GM21447 (cell line): ENCODE data around the gene CBX3.
"Not testable (repeated sequence)": the region's sequence is repeated elsewhere in the genome, so short reads cannot be mapped to it uniquely, and the experiment has no call there.

Source experiments
- ATAC-seq: cut with Tn5 transposase; IDR thresholded peaks from one replicate; pipeline ENCODE4 v1.9.1; 2021; ENCODE audit not compliant: unreplicated experiment

CBX3 gene

DNA sequence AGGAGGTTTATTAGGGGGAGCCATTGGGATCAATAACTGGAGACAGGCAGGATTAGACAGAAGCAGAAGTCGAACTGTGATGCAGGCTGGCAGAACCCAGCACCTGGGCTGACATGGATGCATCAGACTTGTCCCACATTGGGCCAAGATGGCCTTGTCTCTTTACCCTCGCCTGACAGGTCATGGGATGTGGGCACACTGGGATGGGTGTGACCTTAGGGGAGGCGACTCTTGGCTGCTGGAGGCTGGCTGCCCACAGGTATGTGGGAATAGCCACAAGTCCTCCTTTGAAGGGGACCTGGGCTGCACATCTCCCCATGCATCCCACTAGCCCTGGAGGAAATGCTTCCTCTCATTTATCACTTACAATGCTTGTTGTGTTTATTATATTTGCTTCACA is 32.3 kb upstream of the CBX3 start:
- no peak for ATAC-seq

DNA sequence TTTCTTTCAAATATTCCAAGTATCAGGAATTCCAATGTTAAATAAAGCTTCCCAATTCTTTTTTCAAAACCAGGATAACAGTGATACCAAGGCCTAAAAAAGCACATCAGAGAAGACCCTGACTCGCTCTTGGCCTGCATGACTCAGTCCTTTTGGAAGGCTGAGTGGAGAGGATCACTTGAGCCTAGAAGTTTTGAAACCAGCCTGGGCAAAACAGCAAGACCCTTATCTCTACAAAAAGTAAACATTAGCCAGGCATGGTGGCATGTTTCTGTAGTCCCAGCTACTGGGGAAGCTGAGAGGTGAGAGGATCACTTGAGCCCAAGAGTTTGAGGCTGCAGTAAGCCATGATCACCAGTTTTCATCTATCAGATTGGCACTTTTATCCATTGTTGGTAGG is 30.9 kb upstream of the CBX3 start:
- ATAC-seq, result no peak

DNA sequence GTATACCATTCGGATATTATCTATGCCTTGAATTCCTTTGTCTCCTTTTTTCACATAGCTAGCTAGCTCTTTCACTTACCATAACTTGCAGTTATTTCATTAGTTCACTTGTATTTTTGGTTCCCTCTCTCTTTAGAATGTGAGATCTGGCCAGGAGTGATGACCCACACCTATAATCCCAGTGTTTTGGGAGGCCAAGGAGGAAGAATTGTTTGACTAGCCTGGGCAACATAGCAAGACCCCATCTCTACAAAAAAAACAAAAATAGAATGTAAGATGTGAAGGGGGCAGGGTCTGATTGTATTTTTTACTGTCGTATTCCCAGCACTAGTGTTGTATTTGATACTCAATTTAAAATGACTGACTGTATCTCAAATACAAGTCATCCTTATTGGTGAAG is 29.9 kb upstream of the CBX3 start:
- ATAC-seq, result no peak

DNA sequence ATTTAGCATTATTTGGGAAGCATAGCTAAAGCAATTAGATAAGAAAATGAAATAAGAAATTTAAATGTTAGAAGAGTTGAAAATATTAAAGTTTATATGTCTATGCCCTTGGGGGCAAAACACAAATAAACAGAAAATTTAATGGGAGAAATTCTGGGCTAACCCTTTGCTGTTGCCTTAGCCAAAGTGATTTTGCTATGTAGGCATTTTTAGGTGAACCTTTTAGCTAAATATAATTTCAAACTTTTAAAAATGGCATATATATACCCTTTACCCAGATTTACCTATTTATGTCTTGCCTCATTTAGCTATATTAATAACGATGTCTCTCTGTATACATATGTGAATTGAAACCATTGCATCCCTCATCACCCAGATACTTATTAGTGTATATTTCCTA is 29.5 kb upstream of the CBX3 start:
- no peak for ATAC-seq

DNA sequence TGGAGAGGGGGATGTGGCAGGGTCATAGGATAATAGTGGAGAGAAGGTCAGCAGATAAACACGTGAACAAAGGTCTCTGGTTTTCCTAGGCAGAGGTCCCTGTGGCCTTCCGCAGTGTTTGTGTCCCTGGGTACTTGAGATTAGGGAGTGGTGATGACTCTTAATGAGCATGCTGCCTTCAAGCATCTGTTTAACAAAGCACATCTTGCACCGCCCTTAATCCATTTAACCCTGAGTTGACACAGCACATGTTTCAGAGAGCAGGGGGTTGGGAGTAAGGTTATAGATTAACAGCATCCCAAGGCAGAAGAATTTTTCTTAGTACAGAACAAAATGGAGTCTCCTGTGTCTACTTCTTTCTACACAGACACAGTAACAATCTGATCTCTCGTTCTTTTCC is 25.6 kb upstream of the CBX3 start:
- ATAC-seq, result not testable (repeated sequence)

DNA sequence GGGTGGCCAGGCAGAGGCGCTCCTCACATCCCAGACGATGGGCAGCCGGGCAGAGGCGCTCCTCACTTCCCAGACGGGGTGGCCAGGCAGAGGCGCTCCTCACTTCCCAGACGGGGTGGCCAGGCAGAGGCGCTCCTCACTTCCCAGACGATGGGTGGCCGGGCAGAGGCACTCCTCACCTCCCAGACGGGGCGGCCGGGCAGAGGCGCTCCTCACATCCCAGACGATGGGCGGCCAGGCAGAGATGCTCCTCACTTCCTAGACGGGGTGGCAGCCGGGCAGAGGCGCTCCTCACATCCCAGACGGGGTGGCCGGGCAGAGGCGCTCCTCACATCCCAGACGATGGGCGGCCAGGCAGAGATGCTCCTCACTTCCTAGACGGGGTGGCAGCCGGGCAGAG is 24.8 kb upstream of the CBX3 start:
- not testable (repeated sequence) for ATAC-seq

DNA sequence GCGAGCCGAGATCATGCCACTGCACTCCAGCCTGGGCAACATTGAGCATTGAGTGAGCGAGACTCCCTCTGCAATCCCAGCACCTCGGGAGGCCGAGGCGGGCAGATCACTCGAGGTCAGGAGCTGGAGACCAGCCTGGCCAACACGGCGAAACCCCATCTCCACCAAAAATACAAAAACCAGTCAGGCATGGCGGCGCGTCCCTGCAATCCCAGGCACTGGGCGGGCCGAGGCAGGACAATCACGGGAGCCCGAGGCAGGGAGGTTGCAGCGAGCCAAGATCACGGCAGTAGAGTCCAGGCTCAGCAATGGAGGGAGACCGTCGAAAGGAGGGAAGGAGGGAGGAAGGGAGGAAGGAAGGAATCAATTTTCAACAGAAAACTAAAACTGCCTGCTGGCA is 24.3 kb upstream of the CBX3 start:
- not testable (repeated sequence) for ATAC-seq

DNA sequence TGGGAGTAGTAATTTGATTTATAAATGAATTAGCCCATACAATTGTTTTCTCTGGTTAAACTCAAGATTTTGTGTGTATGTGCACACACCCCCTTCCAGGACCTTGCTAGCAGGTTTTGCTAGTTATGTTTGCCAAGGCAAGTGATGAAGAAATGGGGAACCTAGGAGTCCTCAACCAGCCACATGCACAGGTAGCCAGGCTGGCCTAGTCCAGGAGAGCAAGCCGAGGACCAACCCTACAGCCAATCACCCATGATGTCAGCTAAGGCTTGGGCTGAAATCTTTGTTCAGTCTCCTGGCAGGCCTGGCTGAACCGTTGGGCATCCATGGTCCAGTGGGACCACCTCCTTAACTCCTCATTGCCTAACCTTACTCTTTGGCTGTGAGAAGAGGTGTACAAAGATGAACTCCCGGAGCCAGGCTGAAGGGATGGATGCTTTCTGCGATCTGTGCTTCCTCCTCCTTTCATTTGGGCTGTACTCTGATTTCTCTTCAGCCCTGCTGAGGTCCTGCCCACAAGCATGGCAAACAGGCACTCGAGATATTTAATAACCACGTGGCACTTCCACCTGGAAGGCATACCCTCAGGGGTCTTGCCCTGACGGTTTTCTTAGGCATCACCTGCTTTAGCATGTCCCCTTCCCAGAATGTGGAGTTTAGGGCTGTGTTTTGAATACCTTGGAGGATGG is 23.1 kb upstream of the CBX3 start:
- no peak for ATAC-seq

DNA sequence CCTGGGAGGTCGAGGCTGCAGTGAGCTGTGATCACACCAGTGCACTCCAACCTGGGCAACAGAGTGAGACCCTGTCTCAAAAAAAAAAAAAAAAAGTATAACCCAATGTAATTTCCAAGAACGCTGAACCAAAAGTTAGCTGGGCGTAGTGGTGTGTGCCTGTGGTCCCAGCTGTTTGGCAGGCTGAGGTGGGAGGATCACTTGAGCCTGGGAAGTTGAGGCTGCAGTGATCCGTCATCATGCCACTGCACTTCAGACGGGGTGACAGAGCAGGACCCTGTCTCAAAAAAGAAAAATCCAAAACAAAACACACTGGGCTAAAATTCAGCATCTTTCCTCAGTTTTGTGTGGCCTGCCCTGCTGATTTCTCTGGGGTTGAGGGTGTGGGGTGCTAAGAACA is 22.1 kb upstream of the CBX3 start:
- ATAC-seq, result no peak

DNA sequence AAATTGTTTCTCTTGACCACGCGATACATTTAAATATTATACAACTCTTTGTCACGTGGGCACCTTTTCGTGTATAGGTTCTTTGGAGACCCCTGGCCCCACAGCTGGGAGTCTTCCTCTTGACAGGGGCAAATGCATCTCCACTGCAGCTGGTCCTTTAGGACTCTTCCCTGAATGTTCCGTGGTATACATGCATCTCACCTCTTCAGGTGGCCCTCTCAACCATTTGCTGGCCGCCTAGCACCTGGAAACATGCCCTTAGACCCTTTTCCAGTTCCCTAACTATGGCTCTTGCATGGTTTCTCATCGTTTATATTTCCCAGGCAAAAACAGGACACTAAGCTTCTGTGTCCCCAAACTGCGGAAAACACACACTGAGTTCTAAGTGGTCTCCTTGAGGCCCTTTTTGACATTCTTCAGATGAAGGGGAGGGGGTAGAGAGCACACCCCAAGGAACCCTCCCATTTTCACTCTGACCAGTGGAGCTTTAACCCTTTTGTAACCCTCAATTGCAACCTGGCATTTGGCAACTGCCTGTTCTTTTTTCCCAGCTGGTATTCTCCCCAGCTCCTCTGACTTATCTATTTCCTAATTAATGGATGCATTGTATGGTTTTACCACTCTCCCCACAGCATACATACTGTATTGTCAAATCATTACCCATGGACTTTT is 21.6 kb upstream of the CBX3 start:
- no peak for ATAC-seq

DNA sequence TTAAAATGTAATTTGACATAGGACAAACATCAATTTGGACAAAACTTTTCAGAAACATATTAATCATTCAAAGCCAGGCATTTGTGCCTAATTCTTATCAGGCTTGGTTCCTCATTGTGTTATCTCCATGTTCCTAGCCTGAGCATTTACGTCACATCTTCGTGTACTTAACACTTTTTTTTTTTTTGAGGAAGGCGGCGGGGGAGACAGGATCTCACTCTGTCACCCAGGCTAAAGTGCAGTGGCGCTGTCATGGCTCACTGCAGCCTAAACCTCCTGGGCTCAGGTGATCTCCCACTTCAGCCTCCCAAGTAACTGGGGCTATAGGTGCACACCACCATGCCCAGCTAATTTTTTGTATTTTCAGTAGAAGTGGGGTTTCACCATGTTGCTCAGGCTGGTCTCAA is 20.8 kb upstream of the CBX3 start:
- no peak for ATAC-seq

DNA sequence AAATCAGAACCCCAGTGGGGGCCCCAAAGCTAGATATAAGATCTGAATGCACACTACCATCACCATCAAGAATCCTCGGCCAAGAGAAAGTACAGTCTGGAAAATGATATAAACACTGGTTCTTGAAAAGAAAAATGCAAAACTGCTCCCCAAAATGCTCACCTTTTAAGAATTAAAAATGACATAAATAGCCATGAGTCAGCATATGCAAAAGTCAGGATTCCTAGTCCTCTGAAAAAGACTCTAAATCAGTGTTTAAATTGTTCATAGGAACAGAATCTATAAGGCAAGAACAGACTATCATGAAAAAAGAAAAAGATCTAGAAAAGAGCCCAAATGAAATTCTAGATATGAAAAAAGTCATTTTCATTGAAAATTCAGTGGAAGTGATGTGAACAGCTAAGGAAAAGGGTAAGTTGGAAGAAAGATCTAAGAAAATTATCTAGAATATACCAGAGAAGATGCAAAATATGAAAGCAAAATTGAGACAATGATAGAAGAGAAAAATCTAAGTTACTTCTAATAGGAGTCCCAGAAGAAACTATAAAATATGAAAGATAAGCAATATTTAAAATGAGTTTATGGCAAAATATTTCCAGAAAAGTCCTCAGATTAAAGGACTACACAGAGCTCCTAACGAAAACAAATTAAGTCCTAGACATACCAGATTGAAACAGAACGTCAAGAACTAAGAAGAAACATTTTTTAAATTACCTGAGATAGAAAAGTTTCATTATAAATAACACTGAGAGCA is 19.9 kb upstream of the CBX3 start:
- ATAC-seq, result no peak

DNA sequence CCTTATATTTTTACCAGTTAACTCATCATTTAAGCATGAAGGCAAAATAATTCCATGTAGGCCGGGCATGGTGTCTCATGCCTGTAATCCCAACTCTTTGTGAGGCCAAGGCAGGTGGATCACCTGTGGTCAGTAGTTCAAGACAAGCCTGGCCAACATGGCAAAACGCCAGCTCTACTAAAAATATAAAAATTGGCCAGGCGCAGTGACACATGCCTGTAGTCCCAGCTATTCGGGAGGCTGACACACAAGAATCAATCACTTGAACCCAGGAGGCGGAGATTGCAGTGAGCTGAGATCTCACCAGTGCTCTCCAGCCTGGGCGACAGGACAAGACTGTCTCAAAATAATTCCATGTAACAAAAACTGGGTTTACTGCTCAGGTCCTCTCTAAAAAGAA is 19.3 kb upstream of the CBX3 start:
- no peak for ATAC-seq

DNA sequence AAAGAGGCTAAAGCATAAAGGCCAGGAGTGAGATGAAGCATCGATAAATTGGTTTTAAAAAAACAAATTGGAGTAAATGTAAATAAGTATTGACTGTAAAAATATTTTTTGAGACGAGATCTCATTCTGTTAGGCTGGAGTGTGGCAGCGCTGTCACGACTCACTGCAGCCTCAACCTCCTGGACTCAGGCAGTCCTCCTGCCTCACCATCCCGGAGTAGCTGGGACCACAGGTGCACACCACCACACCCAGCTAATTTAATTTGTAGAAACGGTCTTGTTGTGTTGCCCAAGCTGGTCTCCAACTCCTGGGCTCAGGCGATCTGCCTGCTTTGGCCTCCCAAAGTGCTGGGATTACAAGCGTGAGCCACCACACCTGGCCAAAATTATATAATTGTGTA is 18.8 kb upstream of the CBX3 start:
- ATAC-seq, result no peak

DNA sequence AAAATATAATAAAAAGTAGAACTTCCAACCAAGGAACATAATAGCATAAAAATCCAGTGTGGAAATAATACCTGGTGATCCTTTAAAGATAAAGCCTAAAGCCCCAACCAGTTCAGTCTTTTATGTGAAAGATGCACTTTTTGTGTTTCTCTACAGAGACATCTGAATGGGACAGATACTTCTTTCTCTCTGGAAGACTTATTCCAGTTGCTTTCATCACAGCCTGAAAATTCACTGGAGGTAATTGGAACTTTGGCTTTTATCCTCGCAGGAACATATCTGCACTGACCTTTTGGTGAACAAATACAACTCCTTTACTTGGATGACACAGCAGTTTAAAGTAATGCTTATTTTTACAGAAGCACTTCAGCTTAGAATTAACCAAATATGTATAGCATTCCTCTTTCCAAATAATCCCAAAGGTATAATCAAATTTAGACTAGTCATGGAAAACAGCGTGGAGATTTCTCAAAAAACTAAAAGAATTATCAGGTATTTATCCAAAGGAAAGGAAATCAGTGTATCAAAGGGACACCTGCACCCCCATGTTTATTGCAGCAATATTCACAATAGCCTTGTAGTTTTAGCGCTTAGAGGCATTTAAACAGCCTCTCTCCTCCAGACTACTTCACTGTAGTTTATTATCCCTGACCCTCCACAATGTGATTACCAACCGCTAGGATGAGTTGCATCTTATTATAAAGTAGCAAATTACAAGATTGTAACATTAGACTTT is 17.8 kb upstream of the CBX3 start:
- no peak for ATAC-seq

DNA sequence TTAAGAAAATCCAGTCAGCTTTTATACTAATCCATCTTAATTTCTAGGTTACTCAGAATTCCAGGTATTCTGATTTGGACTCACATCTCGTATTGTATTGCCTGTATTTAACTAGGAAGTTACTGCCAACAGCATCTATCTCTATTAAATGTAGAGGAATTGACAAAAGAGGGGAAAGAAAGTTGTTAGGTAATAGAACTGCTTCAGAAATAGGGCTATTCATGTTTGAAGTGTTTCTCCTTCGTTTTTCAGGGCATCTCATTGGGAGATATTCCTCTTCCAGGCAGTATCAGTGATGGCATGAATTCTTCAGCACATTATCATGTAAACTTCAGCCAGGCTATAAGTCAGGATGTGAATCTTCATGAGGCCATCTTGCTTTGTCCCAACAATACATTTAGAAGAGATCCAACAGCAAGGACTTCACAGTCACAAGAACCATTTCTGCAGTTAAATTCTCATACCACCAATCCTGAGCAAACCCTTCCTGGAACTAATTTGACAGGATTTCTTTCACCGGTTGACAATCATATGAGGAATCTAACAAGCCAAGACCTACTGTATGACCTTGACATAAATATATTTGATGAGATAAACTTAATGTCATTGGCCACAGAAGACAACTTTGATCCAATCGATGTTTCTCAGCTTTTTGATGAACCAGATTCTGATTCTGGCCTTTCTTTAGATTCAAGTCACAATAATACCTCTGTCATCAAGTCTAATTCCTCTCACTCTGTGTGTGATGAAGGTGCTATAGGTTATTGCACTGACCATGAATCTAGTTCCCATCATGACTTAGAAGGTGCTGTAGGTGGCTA is 17.1 kb upstream of the CBX3 start:
- not testable (repeated sequence) for ATAC-seq

DNA sequence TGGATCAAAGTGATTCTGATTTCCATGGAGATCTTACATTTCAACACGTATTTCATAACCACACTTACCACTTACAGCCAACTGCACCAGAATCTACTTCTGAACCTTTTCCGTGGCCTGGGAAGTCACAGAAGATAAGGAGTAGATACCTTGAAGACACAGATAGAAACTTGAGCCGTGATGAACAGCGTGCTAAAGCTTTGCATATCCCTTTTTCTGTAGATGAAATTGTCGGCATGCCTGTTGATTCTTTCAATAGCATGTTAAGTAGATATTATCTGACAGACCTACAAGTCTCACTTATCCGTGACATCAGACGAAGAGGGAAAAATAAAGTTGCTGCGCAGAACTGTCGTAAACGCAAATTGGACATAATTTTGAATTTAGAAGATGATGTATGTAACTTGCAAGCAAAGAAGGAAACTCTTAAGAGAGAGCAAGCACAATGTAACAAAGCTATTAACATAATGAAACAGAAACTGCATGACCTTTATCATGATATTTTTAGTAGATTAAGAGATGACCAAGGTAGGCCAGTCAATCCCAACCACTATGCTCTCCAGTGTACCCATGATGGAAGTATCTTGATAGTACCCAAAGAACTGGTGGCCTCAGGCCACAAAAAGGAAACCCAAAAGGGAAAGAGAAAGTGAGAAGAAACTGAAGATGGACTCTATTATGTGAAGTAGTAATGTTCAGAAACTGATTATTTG is 16.3 kb upstream of the CBX3 start:
- no peak for ATAC-seq

DNA sequence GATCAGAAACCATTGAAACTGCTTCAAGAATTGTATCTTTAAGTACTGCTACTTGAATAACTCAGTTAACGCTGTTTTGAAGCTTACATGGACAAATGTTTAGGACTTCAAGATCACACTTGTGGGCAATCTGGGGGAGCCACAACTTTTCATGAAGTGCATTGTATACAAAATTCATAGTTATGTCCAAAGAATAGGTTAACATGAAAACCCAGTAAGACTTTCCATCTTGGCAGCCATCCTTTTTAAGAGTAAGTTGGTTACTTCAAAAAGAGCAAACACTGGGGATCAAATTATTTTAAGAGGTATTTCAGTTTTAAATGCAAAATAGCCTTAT is 15.7 kb upstream of the CBX3 start:
- no peak for ATAC-seq

DNA sequence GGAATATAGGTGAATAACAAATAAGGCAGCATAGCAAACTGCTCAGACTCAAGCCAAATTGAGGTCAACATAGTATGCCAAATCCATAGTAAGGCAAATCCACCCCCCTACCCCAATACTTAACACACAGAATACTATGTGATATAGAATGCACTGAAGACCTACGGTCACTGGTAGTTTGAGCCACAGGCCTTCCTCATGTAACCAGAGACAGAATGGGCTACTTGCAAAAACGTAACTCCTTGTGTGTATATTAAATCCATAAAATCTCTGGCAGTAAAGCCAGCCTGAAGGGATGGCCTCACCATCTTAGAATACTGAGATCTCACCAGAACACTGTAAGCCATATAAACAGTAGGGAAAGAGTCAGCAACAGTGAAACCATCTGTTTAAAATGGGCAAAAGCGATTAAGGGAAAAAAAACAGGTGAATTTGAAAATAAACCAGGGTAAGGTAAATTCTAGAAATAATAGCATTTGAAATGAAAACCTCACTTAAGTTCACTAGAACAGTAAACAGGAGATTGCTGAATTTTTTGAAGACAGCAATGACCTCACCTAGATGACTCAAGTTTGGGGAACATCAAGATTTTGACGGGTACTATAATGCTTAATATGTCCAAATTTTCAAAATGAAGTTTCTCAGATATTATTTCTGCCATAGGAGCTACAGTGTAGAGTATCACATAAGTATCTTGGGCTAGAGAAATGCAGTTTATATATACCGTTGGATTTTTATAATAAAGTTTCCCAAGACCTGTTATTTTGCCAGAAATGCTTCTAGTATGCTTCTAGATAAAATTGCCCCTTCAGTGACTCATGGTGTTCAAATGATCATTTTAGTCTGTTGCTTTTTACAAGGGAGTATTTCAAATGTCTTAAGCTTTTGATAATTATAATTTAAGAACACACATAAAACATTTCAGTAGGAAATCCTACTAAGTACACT is 14.9 kb upstream of the CBX3 start:
- ATAC-seq, result no peak
